ENCODE data around the gene CAMK2B.

CAMK2B gene

GRCh38 chr7:44275957-44276570, 49.3 kb downstream of the CAMK2B start:
- 14% methylated on average over 17 of the region's 17 CpGs for WGBS, 2 experiments

GRCh38 chr7:44275146-44275545, 50.2 kb downstream of the CAMK2B start:
- H3K4me3 ChIP-seq (ENCODE audit: insufficient read depth, low read depth, low read length): no peak overlapping the region
- H3K4me1 ChIP-seq (ENCODE audit: control insufficient read depth, insufficient read depth, low read length): peaks cover 20% of the 10 kb centered on the region
- H3K36me3 ChIP-seq (ENCODE audit: control insufficient read depth, insufficient read depth, low read length): no peaks in the 10 kb centered on the region
- WGBS, 2 experiments: 89% methylated on average over 7 of the region's 7 CpGs
- no peak overlapping the region for H3K27ac ChIP-seq (ENCODE audit: insufficient read depth, low read depth, low read length, poor library complexity, severe bottlenecking)
- H3K9me3 ChIP-seq (ENCODE audit: control insufficient read depth, low read length): no peaks in the 10 kb centered on the region
- H3K27me3 ChIP-seq (ENCODE audit: control insufficient read depth, insufficient read depth, low read length, poor library complexity, severe bottlenecking): peaks cover 6% of the 10 kb centered on the region

More at GRCh38 chr7:44275957-44276570, 49.3 kb downstream of the CAMK2B start:
- Histone ChIP-seq H3K4me1 (ENCODE audit: control insufficient read depth, insufficient read depth, low read length) (peaks cover 20% of the 10 kb centered on the region), H3K9me3 (ENCODE audit: control insufficient read depth, low read length) (no peaks in the 10 kb centered on the region), H3K27me3 (ENCODE audit: control insufficient read depth, insufficient read depth, low read length, poor library complexity, severe bottlenecking) (peaks cover 6% of the 10 kb centered on the region), H3K4me3 (ENCODE audit: insufficient read depth, low read depth, low read length) (peak overlapping the region; percentile 11), H3K36me3 (ENCODE audit: control insufficient read depth, insufficient read depth, low read length) (no peaks in the 10 kb centered on the region), H3K27ac (ENCODE audit: insufficient read depth, low read depth, low read length, poor library complexity, severe bottlenecking) (no peak overlapping the region)

- H3K9me3 ChIP-seq (ENCODE audit: control insufficient read depth, low read length): no peaks in the 10 kb centered on the region
- H3K27ac ChIP-seq (ENCODE audit: insufficient read depth, low read depth, low read length, poor library complexity, severe bottlenecking): no peak overlapping the region
- H3K4me3 ChIP-seq (ENCODE audit: insufficient read depth, low read depth, low read length): no peak overlapping the region
- peaks cover 6% of the 10 kb centered on the region for H3K27me3 ChIP-seq (ENCODE audit: control insufficient read depth, insufficient read depth, low read length, poor library complexity, severe bottlenecking)
- H3K36me3 ChIP-seq (ENCODE audit: control insufficient read depth, insufficient read depth, low read length): no peaks in the 10 kb centered on the region
- whole genome bisulfite sequencing, 2 experiments: 95 to 96% methylated on average over 3 of the region's 3 CpGs
- H3K4me1 ChIP-seq (ENCODE audit: control insufficient read depth, insufficient read depth, low read length): peaks cover 20% of the 10 kb centered on the region
These were observed 50.8 kb downstream of the CAMK2B start for GRCh38 chr7:44274623-44274975.

- H3K4me1 ChIP-seq (ENCODE audit: control insufficient read depth, insufficient read depth, low read length): peaks cover 20% of the 10 kb centered on the region
- H3K36me3 ChIP-seq (ENCODE audit: control insufficient read depth, insufficient read depth, low read length): no peaks in the 10 kb centered on the region
- 90 to 91% methylated on average over 22 of the region's 22 CpGs for WGBS, 2 experiments
- H3K4me3 ChIP-seq (ENCODE audit: insufficient read depth, low read depth, low read length): no peak overlapping the region
- H3K27me3 ChIP-seq (ENCODE audit: control insufficient read depth, insufficient read depth, low read length, poor library complexity, severe bottlenecking): peaks cover 6% of the 10 kb centered on the region
- no peak overlapping the region for H3K27ac ChIP-seq (ENCODE audit: insufficient read depth, low read depth, low read length, poor library complexity, severe bottlenecking)
- H3K9me3 ChIP-seq (ENCODE audit: control insufficient read depth, low read length): no peaks in the 10 kb centered on the region
These were observed 51.4 kb downstream of the CAMK2B start for GRCh38 chr7:44273681-44274622.

GRCh38 chr7:44272981-44273380, 52.4 kb downstream of the CAMK2B start:
- H3K27me3 ChIP-seq (ENCODE audit: control insufficient read depth, insufficient read depth, low read length, poor library complexity, severe bottlenecking): peaks cover 6% of the 10 kb centered on the region
- no peaks in the 10 kb centered on the region for H3K36me3 ChIP-seq (ENCODE audit: control insufficient read depth, insufficient read depth, low read length)
- no peak overlapping the region for H3K4me3 ChIP-seq (ENCODE audit: insufficient read depth, low read depth, low read length)
- H3K27ac ChIP-seq (ENCODE audit: insufficient read depth, low read depth, low read length, poor library complexity, severe bottlenecking): no peak overlapping the region
- 92% methylated on average over 6 of the region's 6 CpGs for WGBS, 2 experiments
- no peaks in the 10 kb centered on the region for H3K9me3 ChIP-seq (ENCODE audit: control insufficient read depth, low read length)
- peaks cover 23% of the 10 kb centered on the region for H3K4me1 ChIP-seq (ENCODE audit: control insufficient read depth, insufficient read depth, low read length)

GRCh38 chr7:44272456-44272855, 52.9 kb downstream of the CAMK2B start:
- Histone ChIP-seq H3K36me3 (ENCODE audit: control insufficient read depth, insufficient read depth, low read length) (no peaks in the 10 kb centered on the region), H3K4me3 (ENCODE audit: insufficient read depth, low read depth, low read length) (no peak overlapping the region), H3K27ac (ENCODE audit: insufficient read depth, low read depth, low read length, poor library complexity, severe bottlenecking) (no peak overlapping the region), H3K4me1 (ENCODE audit: control insufficient read depth, insufficient read depth, low read length) (peaks cover 26% of the 10 kb centered on the region), H3K27me3 (ENCODE audit: control insufficient read depth, insufficient read depth, low read length, poor library complexity, severe bottlenecking) (peaks cover 6% of the 10 kb centered on the region), H3K9me3 (ENCODE audit: control insufficient read depth, low read length) (no peaks in the 10 kb centered on the region)
- WGBS, 2 experiments: 90 to 91% methylated on average over 7 of the region's 7 CpGs

GRCh38 chr7:44269943-44270493, 55.4 kb downstream of the CAMK2B start:
- H3K27ac ChIP-seq (ENCODE audit: insufficient read depth, low read depth, low read length, poor library complexity, severe bottlenecking): no peak overlapping the region

GRCh38 chr7:44269417-44269816, 56.0 kb downstream of the CAMK2B start:
- WGBS, 2 experiments: 92 to 93% methylated on average over 10 of the region's 10 CpGs
- H3K4me1 ChIP-seq (ENCODE audit: control insufficient read depth, insufficient read depth, low read length): peaks cover 8% of the 10 kb centered on the region
- H3K27ac ChIP-seq (ENCODE audit: insufficient read depth, low read depth, low read length, poor library complexity, severe bottlenecking): no peak overlapping the region
- H3K27me3 ChIP-seq (ENCODE audit: control insufficient read depth, insufficient read depth, low read length, poor library complexity, severe bottlenecking): peaks cover 4% of the 10 kb centered on the region
- H3K36me3 ChIP-seq (ENCODE audit: control insufficient read depth, insufficient read depth, low read length): no peaks in the 10 kb centered on the region
- H3K4me3 ChIP-seq (ENCODE audit: insufficient read depth, low read depth, low read length): no peak overlapping the region
- no peaks in the 10 kb centered on the region for H3K9me3 ChIP-seq (ENCODE audit: control insufficient read depth, low read length)

More at GRCh38 chr7:44269943-44270493, 55.4 kb downstream of the CAMK2B start:
- Histone ChIP-seq H3K9me3 (ENCODE audit: control insufficient read depth, low read length) (no peaks in the 10 kb centered on the region), H3K27me3 (ENCODE audit: control insufficient read depth, insufficient read depth, low read length, poor library complexity, severe bottlenecking) (peaks cover 6% of the 10 kb centered on the region), H3K36me3 (ENCODE audit: control insufficient read depth, insufficient read depth, low read length) (no peaks in the 10 kb centered on the region), H3K4me3 (ENCODE audit: insufficient read depth, low read depth, low read length) (no peak overlapping the region), H3K4me1 (ENCODE audit: control insufficient read depth, insufficient read depth, low read length) (peaks cover 9% of the 10 kb centered on the region)
- 89 to 95% methylated on average over 7 of the region's 7 CpGs for WGBS, 2 experiments

GRCh38 chr7:44268671-44269070, 56.7 kb downstream of the CAMK2B start:
- H3K4me3 ChIP-seq (ENCODE audit: insufficient read depth, low read depth, low read length): no peak overlapping the region
- peaks cover 6% of the 10 kb centered on the region for H3K4me1 ChIP-seq (ENCODE audit: control insufficient read depth, insufficient read depth, low read length)
- WGBS, 2 experiments: 93 to 95% methylated on average over 5 of the region's 5 CpGs
- no peaks in the 10 kb centered on the region for H3K36me3 ChIP-seq (ENCODE audit: control insufficient read depth, insufficient read depth, low read length)
- no peaks in the 10 kb centered on the region for H3K27me3 ChIP-seq (ENCODE audit: control insufficient read depth, insufficient read depth, low read length, poor library complexity, severe bottlenecking)
- H3K9me3 ChIP-seq (ENCODE audit: control insufficient read depth, low read length): no peaks in the 10 kb centered on the region
- H3K27ac ChIP-seq (ENCODE audit: insufficient read depth, low read depth, low read length, poor library complexity, severe bottlenecking): no peak overlapping the region
